Parathyroid adenoma (tissue), 2 donors: ENCODE data around the gene TRIM22.
"Not testable (repeated sequence)": the region's sequence is repeated elsewhere in the genome, so short reads cannot be mapped to it uniquely, and the experiment has no call there.

ENCODE experiments used
- H2AFZ ChIP-seq: fragments of 300-600 bp; sonication (generic); one replicate; pipeline ENCODE4 v1.7.0; 2017; ENCODE audit warnings: antibody characterized with exemption, mild to moderate bottlenecking
- H3K27ac ChIP-seq: fragments of 300-600 bp; sonication (generic); one replicate; pipeline ENCODE4 v1.7.0; 2017
- H3K27me3 ChIP-seq: fragments of 300-600 bp; sonication (generic); one replicate; pipeline ENCODE4 v1.7.0; 2017; ENCODE audit warnings: low read length; ENCODE audit not compliant: control insufficient read depth, insufficient read depth
- H3K36me3 ChIP-seq: fragments of 300-600 bp; sonication (generic); one replicate; pipeline ENCODE4 v1.7.0; 2017; ENCODE audit warnings: low read length; ENCODE audit not compliant: control insufficient read depth, insufficient read depth
- H3K4me1 ChIP-seq: fragments of 300-600 bp; sonication (generic); one replicate; pipeline ENCODE4 v1.7.0; 2017; ENCODE audit warnings: control low read depth
- H3K4me2 ChIP-seq: fragments of 300-600 bp; sonication (generic); one replicate; pipeline ENCODE4 v1.7.0; 2017; ENCODE audit warnings: low read length
- H3K4me3 ChIP-seq: fragments of 300-600 bp; sonication (generic); one replicate; pipeline ENCODE4 v1.7.0; 2017; ENCODE audit warnings: low read depth, low read length
- H3K79me2 ChIP-seq: fragments of 300-600 bp; sonication (generic); one replicate; pipeline ENCODE4 v1.7.0; 2017; ENCODE audit warnings: control low read depth
- H3K9ac ChIP-seq: fragments of 300-600 bp; sonication (generic); one replicate; pipeline ENCODE4 v1.7.0; 2017; ENCODE audit warnings: mild to moderate bottlenecking
- H3K9me3 ChIP-seq: fragments of 300-600 bp; sonication (generic); one replicate; pipeline ENCODE4 v1.7.0; 2017; ENCODE audit warnings: low read length; ENCODE audit not compliant: control insufficient read depth
- CTCF ChIP-seq: fragments of 300-600 bp; sonication (generic); IDR thresholded peaks from one replicate; pipeline ENCODE4 v1.7.0; 2017; ENCODE audit warnings: antibody characterized with exemption, mild to moderate bottlenecking
- donor health status: primary hyperparathyroidism.

The TRIM22 gene

GRCh38 chr11:5655474-5655873 is 34.1 kb upstream of the TRIM22 start:
- Histone ChIP-seq H3K4me1 (no peaks in the 10 kb centered on the region), H3K9ac (no peak overlapping the region), H2AFZ (no peak overlapping the region), H3K9me3 (no peaks in the 10 kb centered on the region), H3K27ac (no peak overlapping the region), H3K27me3 (no peaks in the 10 kb centered on the region), H3K4me3 (no peak overlapping the region), H3K4me2 (no peak overlapping the region), H3K36me3 (no peaks in the 10 kb centered on the region), H3K79me2 (no peaks in the 10 kb centered on the region)
- TF ChIP-seq CTCF: no peak

GRCh38 chr11:5656956-5657355 is 32.6 kb upstream of the TRIM22 start:
- H3K4me2 ChIP-seq, H3K4me1 ChIP-seq, H3K4me3 ChIP-seq, H3K79me2 ChIP-seq, H3K9me3 ChIP-seq, H3K27me3 ChIP-seq, H3K9ac ChIP-seq, H3K36me3 ChIP-seq, H3K27ac ChIP-seq, H2AFZ ChIP-seq: not testable (repeated sequence)

- Histone ChIP-seq H3K27ac (no peak overlapping the region), H3K27me3 (no peaks in the 10 kb centered on the region), H3K9ac (no peak overlapping the region), H2AFZ (no peak overlapping the region), H3K4me3 (no peak overlapping the region), H3K4me2 (no peak overlapping the region), H3K9me3 (no peaks in the 10 kb centered on the region), H3K79me2 (no peaks in the 10 kb centered on the region), H3K4me1 (no peaks in the 10 kb centered on the region), H3K36me3 (no peaks in the 10 kb centered on the region)
- no peak for TF ChIP-seq CTCF
Measured at GRCh38 chr11:5658318-5658717, 31.3 kb upstream of the TRIM22 start.

- H3K27me3 ChIP-seq: no peaks in the 10 kb centered on the region
- no peak overlapping the region for H2AFZ ChIP-seq
- no peaks in the 10 kb centered on the region for H3K9me3 ChIP-seq
- H3K4me3 ChIP-seq: no peak overlapping the region
- H3K36me3 ChIP-seq: no peaks in the 10 kb centered on the region
- no peak overlapping the region for H3K27ac ChIP-seq
- no peak overlapping the region for H3K9ac ChIP-seq
- no peaks in the 10 kb centered on the region for H3K79me2 ChIP-seq
- H3K4me1 ChIP-seq: no peaks in the 10 kb centered on the region
- H3K4me2 ChIP-seq: no peak overlapping the region
- TF ChIP-seq CTCF: no peak
Measured at GRCh38 chr11:5663511-5663910, 26.1 kb upstream of the TRIM22 start.

- H2AFZ ChIP-seq: no peak overlapping the region
- TF ChIP-seq CTCF: no peak
- H3K27me3 ChIP-seq: no peaks in the 10 kb centered on the region
- no peaks in the 10 kb centered on the region for H3K79me2 ChIP-seq
- H3K4me2 ChIP-seq: no peak overlapping the region
- no peak overlapping the region for H3K9ac ChIP-seq
- no peaks in the 10 kb centered on the region for H3K9me3 ChIP-seq
- H3K27ac ChIP-seq: no peak overlapping the region
- H3K4me1 ChIP-seq: no peaks in the 10 kb centered on the region
- no peaks in the 10 kb centered on the region for H3K36me3 ChIP-seq
- H3K4me3 ChIP-seq: no peak overlapping the region
Measured at GRCh38 chr11:5665051-5665570, 24.5 kb upstream of the TRIM22 start.
